Endothelial cell (in vitro differentiated cells): ENCODE data around the gene SEMA4D. TPM values are rescaled to one million over a fixed set of nuclear protein-coding genes. Genes with fewer than 3 reads are reported as not detected.
A peak's percentile ranks its signal among the peaks of the same experiment; 100 is the strongest.
"Not testable (repeated sequence)": the region's sequence is repeated elsewhere in the genome, so short reads cannot be mapped to it uniquely, and the experiment has no call there.

Experiments
- DNase-seq: peaks from one replicate; pipeline ENCODE4 v3.0.0; 2021; ENCODE audit warnings: low spot score
- H3K27ac Mint-ChIP-seq: one replicate; pipeline ENCODE4 v1.8.0; 2021; ENCODE audit warnings: mixed read lengths, inconsistent platforms; ENCODE audit not compliant: unreplicated experiment
- H3K27me3 Mint-ChIP-seq: one replicate; pipeline ENCODE4 v1.8.0; 2021; ENCODE audit warnings: mild to moderate bottlenecking, moderate library complexity, mixed read lengths, inconsistent platforms; ENCODE audit not compliant: unreplicated experiment
- H3K36me3 Mint-ChIP-seq: one replicate; pipeline ENCODE4 v1.8.0; 2021; ENCODE audit warnings: mild to moderate bottlenecking, low read depth, mixed read lengths, inconsistent platforms; ENCODE audit not compliant: unreplicated experiment
- H3K4me1 Mint-ChIP-seq: one replicate; pipeline ENCODE4 v1.8.0; 2021; ENCODE audit warnings: mild to moderate bottlenecking, mixed read lengths, inconsistent platforms; ENCODE audit not compliant: unreplicated experiment
- H3K4me3 Mint-ChIP-seq: one replicate; pipeline ENCODE4 v1.8.0; 2021; ENCODE audit warnings: mild to moderate bottlenecking, mixed read lengths, inconsistent platforms; ENCODE audit not compliant: unreplicated experiment
- H3K9me3 Mint-ChIP-seq: one replicate; pipeline ENCODE4 v1.8.0; 2021; ENCODE audit warnings: mixed read lengths, inconsistent platforms; ENCODE audit not compliant: unreplicated experiment
- CTCF ChIP-seq: fragments of 200-600 bp; sonication (generic); IDR thresholded peaks from one replicate; pipeline ENCODE4 v1.5.0; 2021; ENCODE audit warnings: antibody characterized with exemption; ENCODE audit not compliant: unreplicated experiment
- total RNA-seq: library from RNA; stranded (reverse); fragmentation: NEBNext Ultra II Directional; extraction: Animal tissue kit (Norgen Biotek cat#: 25700); gene quantifications from one replicate; pipeline ENCODE4 v1.2.1, GENCODE V29; 2021; ENCODE audit not compliant: unreplicated experiment

Gene SEMA4D
- total RNA-seq, 1 donor from 2014 or later: 14.8 TPM

- no peak for TF ChIP-seq CTCF
- Mint-ChIP-seq H3K27ac (no peak overlapping the region), H3K9me3 (no peaks in the 10 kb centered on the region), H3K27me3 (peaks cover 8% of the 10 kb centered on the region), H3K4me3 (no peak overlapping the region), H3K36me3 (no peaks in the 10 kb centered on the region), H3K4me1 (peaks cover 34% of the 10 kb centered on the region)
- DNase-seq: no peak
Measured at GRCh38 chr9:89481538-89481915, 16.4 kb downstream of the SEMA4D start.

- Mint-ChIP-seq H3K4me1 (peaks cover 34% of the 10 kb centered on the region), H3K4me3 (no peak overlapping the region), H3K27me3 (peaks cover 8% of the 10 kb centered on the region), H3K9me3 (no peaks in the 10 kb centered on the region), H3K36me3 (no peaks in the 10 kb centered on the region), H3K27ac (no peak overlapping the region)
- TF ChIP-seq CTCF: no peak
- no peak for DNase-seq
Measured at GRCh38 chr9:89480825-89481537, 16.9 kb downstream of the SEMA4D start.

DNA sequence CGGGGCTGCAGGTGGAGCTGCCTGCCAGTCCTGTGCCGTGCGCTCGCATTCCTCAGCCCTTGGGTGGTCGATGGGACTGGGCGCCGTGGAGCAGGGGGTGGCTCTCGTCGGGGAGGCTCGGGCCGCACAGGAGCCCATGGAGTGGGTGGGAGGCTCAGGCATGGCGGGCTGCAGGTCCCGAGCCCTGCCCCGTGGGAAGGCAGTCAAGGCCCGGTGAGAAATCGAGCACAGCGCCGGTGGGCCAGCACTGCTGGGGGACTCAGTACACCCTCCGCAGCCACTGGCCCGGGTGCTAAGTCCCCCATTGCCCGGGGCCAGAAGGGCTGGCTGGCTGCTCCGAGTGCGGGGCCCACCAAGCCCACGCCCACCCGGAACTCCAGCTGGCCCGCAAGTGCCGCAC, 17.5 kb downstream of the SEMA4D start:
- H3K27ac Mint-ChIP-seq, H3K9me3 Mint-ChIP-seq, H3K36me3 Mint-ChIP-seq, DNase-seq, H3K4me3 Mint-ChIP-seq, H3K27me3 Mint-ChIP-seq: not testable (repeated sequence)
- H3K4me1 Mint-ChIP-seq: peaks cover 34% of the 10 kb centered on the region

DNA sequence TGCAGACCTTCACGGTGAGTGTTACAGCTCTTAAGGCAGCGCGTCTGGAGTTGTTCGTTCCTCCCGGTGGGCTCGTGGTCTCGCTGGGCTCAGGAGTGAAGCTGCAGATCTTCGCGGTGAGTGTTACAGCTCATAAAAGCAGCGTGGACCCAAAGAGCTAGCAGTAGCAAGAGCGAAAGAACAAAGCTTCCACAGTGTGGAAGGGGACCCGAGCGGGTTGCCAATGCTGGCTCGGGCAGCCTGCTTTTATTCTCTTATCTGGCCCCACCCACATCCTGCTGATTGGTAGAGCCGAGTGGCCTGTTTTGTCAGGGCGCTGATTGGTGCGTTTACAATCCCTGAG, 18.3 kb downstream of the SEMA4D start:
- not testable (repeated sequence) for H3K9me3 Mint-ChIP-seq, DNase-seq, H3K27ac Mint-ChIP-seq, H3K27me3 Mint-ChIP-seq, H3K36me3 Mint-ChIP-seq
- peak overlapping the region; percentile 25 for H3K4me3 Mint-ChIP-seq
- H3K4me1 Mint-ChIP-seq: peaks cover 34% of the 10 kb centered on the region

DNA sequence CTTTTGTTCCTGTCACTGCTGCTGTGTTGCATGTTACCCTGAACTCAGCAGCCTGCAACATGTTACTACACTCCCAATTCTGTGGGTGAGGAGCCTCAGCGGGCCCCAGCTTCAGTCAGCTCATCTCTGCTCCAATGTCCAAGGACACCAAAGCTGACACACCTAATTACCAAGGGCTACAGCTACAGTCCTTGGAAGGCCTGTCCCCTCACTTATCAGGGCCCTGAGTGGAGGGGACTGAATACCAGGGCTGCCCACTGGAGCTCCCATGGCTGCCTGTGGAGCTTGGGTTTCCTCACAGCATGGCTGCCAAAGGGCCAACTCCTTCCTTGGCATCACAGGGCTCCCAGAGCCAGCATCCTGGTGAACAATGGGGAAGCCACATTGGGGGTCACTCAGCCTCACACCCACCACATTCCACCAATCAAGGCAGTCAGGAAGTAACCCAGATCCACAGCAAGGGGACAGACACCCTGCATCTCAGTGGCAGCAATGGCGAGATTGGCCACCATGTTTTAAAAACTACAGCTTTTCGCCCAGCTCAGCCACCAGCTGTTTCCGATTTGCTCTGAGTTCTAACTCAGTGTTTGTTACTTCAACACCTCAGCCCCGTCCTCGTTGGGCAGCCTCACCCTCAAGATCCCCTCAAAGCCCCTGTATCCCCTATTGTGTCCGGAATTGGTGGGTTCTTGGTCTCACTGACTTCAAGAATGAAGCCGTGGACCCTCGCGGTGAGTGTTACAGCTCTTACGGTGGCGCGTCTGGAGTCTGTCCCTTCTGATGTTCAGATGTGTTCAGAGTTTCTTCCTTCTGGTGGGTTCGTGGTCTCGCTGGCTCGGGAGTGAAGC, 18.9 kb downstream of the SEMA4D start:
- no peak for DNase-seq
- H3K27me3 Mint-ChIP-seq: peaks cover 6% of the 10 kb centered on the region
- no peaks in the 10 kb centered on the region for H3K36me3 Mint-ChIP-seq
- H3K9me3 Mint-ChIP-seq: no peaks in the 10 kb centered on the region
- H3K27ac Mint-ChIP-seq: no peak overlapping the region
- TF ChIP-seq CTCF: no peak
- peak overlapping the region; percentile 25 for H3K4me3 Mint-ChIP-seq
- peaks cover 34% of the 10 kb centered on the region for H3K4me1 Mint-ChIP-seq
